OCI-LY7 (cell line): ENCODE data around the gene RSU1. TPM values are rescaled to one million over a fixed set of nuclear protein-coding genes. Genes with fewer than 3 reads are reported as not detected.

Experiments
- BruUV-seq: library from RNA; stranded (reverse); fragments of 400-500 nt; replicated peaks from 2 replicates; lab custom pipeline; 2021; lab: Mats Ljungman, UMichigan
- CTCF ChIA-PET: fragments of 300-600 bp; sonication (Branson Sonifier 250); formaldehyde crosslinking; loops from one replicate; lab custom pipeline; 2022; ENCODE audit warnings: antibody characterized with exemption; ENCODE audit not compliant: unreplicated experiment; lab: Charles Lee
- POLR2A ChIA-PET: fragments of 300-600 bp; sonication (Branson Sonifier 250); formaldehyde crosslinking; loops from one replicate; lab custom pipeline; 2022; ENCODE audit warnings: antibody characterized with exemption; lab: Charles Lee
- DNase-seq: peaks from one replicate; pipeline ENCODE4 v3.0.0-alpha.2; 2015; ENCODE audit warnings: low spot score
- H2AFZ ChIP-seq: fragments of 200-600 bp; sonication (generic), shearing (Covaris generic); 2 replicates; pipeline ENCODE4 v1.6.1; 2014; ENCODE audit warnings: mild to moderate bottlenecking, antibody characterized with exemption, low read length, moderate library complexity
- H3K27ac ChIP-seq: fragments of 200-600 bp; sonication (generic); 2 replicates; pipeline ENCODE4 v1.5.1; 2014; ENCODE audit warnings: mixed run types, low read depth, mild to moderate bottlenecking, moderate library complexity, low read length, inconsistent platforms; ENCODE audit not compliant: poor library complexity, severe bottlenecking
- H3K36me3 ChIP-seq: fragments of 200-600 bp; sonication (generic); 2 replicates; pipeline ENCODE4 v1.6.1; 2014; ENCODE audit warnings: mild to moderate bottlenecking, antibody characterized with exemption, low read length, moderate library complexity, mixed read lengths; ENCODE audit not compliant: insufficient read depth
- H3K4me1 ChIP-seq: fragments of 200-600 bp; sonication (generic); 2 replicates; pipeline ENCODE4 v1.5.1; 2014; ENCODE audit warnings: mild to moderate bottlenecking, low read length; ENCODE audit not compliant: insufficient read depth, poor library complexity, severe bottlenecking
- H3K4me2 ChIP-seq: fragments of 200-600 bp; sonication (generic); 2 replicates; pipeline ENCODE4 v1.6.1; 2014; ENCODE audit warnings: mild to moderate bottlenecking, low read length
- H3K4me3 ChIP-seq: fragments of 200-600 bp; sonication (generic); 2 replicates; pipeline ENCODE4 v1.5.1; 2014; ENCODE audit warnings: mild to moderate bottlenecking, low read depth, low read length; ENCODE audit not compliant: poor library complexity, severe bottlenecking
- H3K79me2 ChIP-seq: fragments of 200-600 bp; sonication (generic); 2 replicates; pipeline ENCODE4 v1.6.1; 2016; ENCODE audit warnings: low read depth, mild to moderate bottlenecking, low read length, moderate library complexity, mixed read lengths; ENCODE audit not compliant: insufficient read depth
- H3K9me2 ChIP-seq: fragments of 200-600 bp; sonication (generic); 2 replicates; pipeline ENCODE4 v1.6.1; 2016; ENCODE audit warnings: mild to moderate bottlenecking, low read length, mixed read lengths; ENCODE audit not compliant: insufficient read depth
- H3K9me3 ChIP-seq: fragments of 200-600 bp; sonication (generic); 2 replicates; pipeline ENCODE4 v1.6.1; 2014; ENCODE audit warnings: mild to moderate bottlenecking, mixed run types, low read length, mixed read lengths
- H4K20me1 ChIP-seq: fragments of 200-600 bp; sonication (generic); 2 replicates; pipeline ENCODE4 v1.6.1; 2014; ENCODE audit warnings: mild to moderate bottlenecking, antibody characterized with exemption, low read length, moderate library complexity, mixed read lengths; ENCODE audit not compliant: insufficient read depth
- EZH2phosphoT487 ChIP-seq: fragments of 200-600 bp; sonication (generic); IDR thresholded peaks from 2 replicates; pipeline ENCODE4 v1.6.1; 2018; ENCODE audit warnings: low read depth, borderline replicate concordance, mild to moderate bottlenecking, mixed run types, antibody characterized with exemption, low read length, moderate library complexity, mixed read lengths
- intact Hi-C: fragments of 100-400 bp; cut with micrococcal nuclease; formaldehyde crosslinking; loops from one replicate; pipeline ENCODE4 v1.10.0; 2022; ENCODE audit not compliant: unreplicated experiment
- total RNA-seq, 2 experiments: library from RNA; depleted of rRNA in 1 of 2; stranded (reverse); fragments of >200 nt in 1 of 2; shearing (Covaris generic) in 1 of 2; gene quantifications; 2 replicates each; pipeline ENCODE4 v1.2.3, GENCODE V29; 2014 to 2022
- TF ChIP-seq, protein P1 (sequence below): fragments of 200-600 bp; sonication (generic); conservative IDR thresholded peaks from 2 replicates; pipeline ENCODE4 v1.5.1; 2014; ENCODE audit warnings: mild to moderate bottlenecking, antibody characterized with exemption, low read length, moderate library complexity, mixed read lengths

RSU1 gene
- total RNA-seq, 2 experiments from 2014 or later = 25.3 to 31.1 TPM

DNA sequence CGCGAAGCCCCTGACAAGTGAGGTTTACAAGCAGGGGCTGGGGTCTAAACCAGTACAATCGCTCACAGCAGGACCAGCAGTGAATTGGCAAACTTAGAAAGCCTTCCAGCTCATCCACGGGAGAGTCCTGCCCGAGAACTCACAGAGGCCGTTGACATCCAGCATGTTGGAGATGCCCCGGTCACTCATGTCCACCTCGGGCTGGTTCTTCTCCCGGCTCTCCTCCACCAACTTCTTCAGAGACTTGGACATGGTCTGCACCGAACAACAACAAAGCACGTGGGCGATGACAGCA lies 447 bp downstream of the RSU1 start:
- Histone ChIP-seq H3K36me3 (no peaks in the 10 kb centered on the region), H3K9me2 (no peaks in the 10 kb centered on the region), H3K4me1 (peaks cover 12% of the 10 kb centered on the region), H3K4me2 (peak overlapping the region; percentile 75), H3K4me3 (peak overlapping the region; percentile 81), H3K79me2 (peaks cover 7% of the 10 kb centered on the region; the same call in 1 of the 2 replicates), H3K27ac (no peak overlapping the region), H4K20me1 (no peaks in the 10 kb centered on the region), H2AFZ (peak overlapping the region; percentile 53), H3K9me3 (peaks cover 2% of the 10 kb centered on the region; the same call in 1 of the 2 replicates)
- DNase-seq = no peak
- ChIA-PET POLR2A (interaction anchor here (0.6 to 1.8 kb wide), 11 partner anchors 9 to 956 kb away, joined by 3 to 11 read pairs (median 4); partner anchors contain the start of genes MINDY3, STAM and TRDMT1), CTCF (no interaction called here)
- intact Hi-C loops = loop anchor here (10.0 kb wide), 1 partner anchor 382 kb away; the partner anchor contains the start of gene PTER
- TF ChIP-seq, protein P1, sequence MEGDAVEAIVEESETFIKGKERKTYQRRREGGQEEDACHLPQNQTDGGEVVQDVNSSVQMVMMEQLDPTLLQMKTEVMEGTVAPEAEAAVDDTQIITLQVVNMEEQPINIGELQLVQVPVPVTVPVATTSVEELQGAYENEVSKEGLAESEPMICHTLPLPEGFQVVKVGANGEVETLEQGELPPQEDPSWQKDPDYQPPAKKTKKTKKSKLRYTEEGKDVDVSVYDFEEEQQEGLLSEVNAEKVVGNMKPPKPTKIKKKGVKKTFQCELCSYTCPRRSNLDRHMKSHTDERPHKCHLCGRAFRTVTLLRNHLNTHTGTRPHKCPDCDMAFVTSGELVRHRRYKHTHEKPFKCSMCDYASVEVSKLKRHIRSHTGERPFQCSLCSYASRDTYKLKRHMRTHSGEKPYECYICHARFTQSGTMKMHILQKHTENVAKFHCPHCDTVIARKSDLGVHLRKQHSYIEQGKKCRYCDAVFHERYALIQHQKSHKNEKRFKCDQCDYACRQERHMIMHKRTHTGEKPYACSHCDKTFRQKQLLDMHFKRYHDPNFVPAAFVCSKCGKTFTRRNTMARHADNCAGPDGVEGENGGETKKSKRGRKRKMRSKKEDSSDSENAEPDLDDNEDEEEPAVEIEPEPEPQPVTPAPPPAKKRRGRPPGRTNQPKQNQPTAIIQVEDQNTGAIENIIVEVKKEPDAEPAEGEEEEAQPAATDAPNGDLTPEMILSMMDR = no peak
- TF ChIP-seq EZH2phosphoT487 = no peak
- BruUV-seq = no TSS peak

DNA sequence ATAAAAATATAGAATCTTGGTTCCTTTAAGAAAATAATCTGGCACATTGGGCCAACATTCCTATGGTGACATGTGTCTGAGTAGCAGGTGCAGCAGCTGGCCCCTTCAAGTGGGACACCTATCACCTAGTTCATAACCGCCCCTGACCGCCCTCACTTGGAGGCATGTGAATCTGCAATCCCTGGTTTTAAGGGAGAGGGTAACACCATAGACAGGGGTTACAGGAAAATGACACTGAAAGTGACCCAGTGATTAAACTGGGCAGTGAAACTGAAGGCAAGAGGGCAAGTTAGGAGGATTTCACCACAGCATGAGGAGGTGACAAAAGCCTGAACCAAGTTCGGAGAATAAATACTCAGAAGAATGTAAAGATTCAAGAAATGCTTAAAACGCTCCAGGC lies 1.1 kb downstream of the RSU1 start:
- Histone ChIP-seq H3K4me1 (peaks cover 12% of the 10 kb centered on the region), H3K27ac (no peak overlapping the region), H2AFZ (peak overlapping the region; percentile 53; the same call in 1 of the 2 replicates), H3K4me3 (peak overlapping the region; percentile 81), H3K4me2 (peak overlapping the region; percentile 75), H3K9me2 (no peaks in the 10 kb centered on the region), H3K79me2 (peaks cover 7% of the 10 kb centered on the region; the same call in 1 of the 2 replicates), H3K9me3 (no peaks in the 10 kb centered on the region), H3K36me3 (no peaks in the 10 kb centered on the region), H4K20me1 (no peaks in the 10 kb centered on the region)
- TF ChIP-seq EZH2phosphoT487 = no peak
- TF ChIP-seq, protein P1 = 0 out of 2 replicates have a peak, but pooled peaks have one; percentile 25
- intact Hi-C loops = loop anchor here (10.0 kb wide), 1 partner anchor 381 kb away; the partner anchor contains the start of gene PTER
- ChIA-PET POLR2A (interaction anchor here (0.6 to 1.8 kb wide), 3 partner anchors 20 to 452 kb away, joined by 4 to 11 read pairs (median 5); no protein-coding TSS in a partner anchor), CTCF (no interaction called here)
- no peak for DNase-seq
- BruUV-seq = no TSS peak

DNA sequence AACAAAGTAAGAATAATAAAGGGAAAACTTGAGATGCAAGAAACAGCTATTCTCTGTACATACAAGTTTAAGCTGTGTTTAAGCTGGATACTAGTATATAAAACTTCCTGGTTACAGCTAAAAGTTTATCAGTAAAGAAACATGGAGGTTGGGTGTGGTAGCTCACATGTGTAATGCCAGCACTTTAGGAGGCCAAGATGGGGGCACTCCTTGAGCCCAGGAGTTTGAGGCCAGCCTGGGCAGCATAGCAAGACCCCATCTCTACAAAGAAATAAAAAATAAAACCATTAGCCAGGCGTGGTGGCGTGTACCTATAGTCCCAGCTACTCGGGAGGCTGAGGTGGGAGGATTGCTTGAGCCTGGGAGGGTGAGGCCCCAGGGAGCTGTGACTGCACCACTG lies 3.2 kb downstream of the RSU1 start:
- Histone ChIP-seq H4K20me1 (no peaks in the 10 kb centered on the region), H3K9me3 (no peaks in the 10 kb centered on the region), H3K4me2 (no peak overlapping the region), H3K4me3 (no peak overlapping the region), H3K27ac (no peak overlapping the region), H2AFZ (no peak overlapping the region), H3K36me3 (no peaks in the 10 kb centered on the region), H3K4me1 (peaks cover 12% of the 10 kb centered on the region), H3K79me2 (peaks cover 7% of the 10 kb centered on the region; the same call in 1 of the 2 replicates), H3K9me2 (no peaks in the 10 kb centered on the region)
- intact Hi-C loops = loop anchor here (10.0 kb wide), 1 partner anchor 379 kb away; the partner anchor contains the start of gene PTER
- DNase-seq = no peak
- no TSS peak for BruUV-seq
- TF ChIP-seq, protein P1 = no peak
- no peak for TF ChIP-seq EZH2phosphoT487
- ChIA-PET POLR2A (interaction anchor here (0.7 to 1.3 kb wide), 2 partner anchors 17 to 1006 kb away, joined by 4 read pairs; no protein-coding TSS in a partner anchor), CTCF (no interaction called here)
